Measurements from ENCODE around the gene DUSP16.

- TF ChIP-seq ZFP36 (IDR thresholded peaks at IDR 0.05; ENCODE audit: borderline replicate concordance, partially characterized antibody): no peak
- TF ChIP-seq MAX (IDR thresholded peaks at IDR 0.05): no peak
- no peak for TF ChIP-seq CEBPB (IDR thresholded peaks at IDR 0.05)
- no peak for TF ChIP-seq MAFK (IDR thresholded peaks at IDR 0.05; ENCODE audit: partially characterized antibody)
- no peak for TF ChIP-seq POLR2A (IDR thresholded peaks at IDR 0.05; ENCODE audit: low read length)
- no peak for TF ChIP-seq BHLHE40 (IDR thresholded peaks at IDR 0.05; ENCODE audit: low read depth, low read length)
- no peak for TF ChIP-seq USF2 (IDR thresholded peaks at IDR 0.05)
- no peak for TF ChIP-seq CBX8 (IDR thresholded peaks at IDR 0.05)
- no peak for TF ChIP-seq CHD2 (IDR thresholded peaks at IDR 0.05; ENCODE audit: low read length, partially characterized antibody)
- TF ChIP-seq CTCF (IDR thresholded peaks at IDR 0.05): no peak
Measured at GRCh38 chr12:12501121-12501520, 61.5 kb downstream of the DUSP16 start.

Measured in A549 (cell line).